Upper lobe of left lung (tissue), 6 donors: ENCODE data around the gene CMSS1. TPM values are rescaled to one million over a fixed set of nuclear protein-coding genes. Genes with fewer than 3 reads are reported as not detected.

Experiments used
- ATAC-seq, 2 donors: fragments of 200-7000 bp; cut with Tn5 transposase; one replicate each; pipeline ENCODE4 v1.9.1; 2022; ENCODE audit warnings: mild to moderate bottlenecking in 2 of 2, moderate library complexity in 2 of 2; ENCODE audit not compliant: low FRiP score in 2 of 2
- DNase-seq, 2 donors: peaks; one replicate each; pipeline ENCODE4 v3.0.0-alpha.2; 2019 to 2020
- H3K27ac ChIP-seq, 4 donors: fragments of 200-600 bp; sonication (generic); one replicate each; pipeline ENCODE4 v1.5.1; 2016 to 2019
- H3K27me3 ChIP-seq, 4 donors: fragments of 200-600 bp; sonication (generic); one replicate each; pipeline ENCODE4 v1.5.1; 2017 to 2019
- H3K36me3 ChIP-seq, 4 donors: fragments of 200-600 bp; sonication (generic); one replicate each; pipeline ENCODE4 v1.5.1; 2016 to 2019
- H3K4me1 ChIP-seq, 4 donors: fragments of 200-600 bp; sonication (generic); one replicate each; pipeline ENCODE4 v1.5.1; 2018 to 2019
- H3K4me3 ChIP-seq, 4 donors: fragments of 200-600 bp; sonication (generic); one replicate each; pipeline ENCODE4 v1.5.1; 2017 to 2019; ENCODE audit warnings: mild to moderate bottlenecking in 2 of 4, moderate library complexity in 1 of 4
- H3K9me3 ChIP-seq, 4 donors: fragments of 200-600 bp; sonication (generic); one replicate each; pipeline ENCODE4 v1.5.1; 2018 to 2019
- EP300 ChIP-seq, 4 donors: sonication (generic); formaldehyde crosslinking; IDR thresholded peaks; one replicate each; pipeline ENCODE4 v1.5.1; 2017; ENCODE audit warnings: antibody characterized with exemption in 4 of 4, control low read depth in 2 of 4
- POLR2A ChIP-seq, 4 donors: fragments of 450-650 bp; IDR thresholded peaks; one replicate each; pipeline ENCODE4 v1.5.1; 2016 to 2017; ENCODE audit warnings: antibody characterized with exemption in 4 of 4, mild to moderate bottlenecking in 2 of 4
- POLR2AphosphoS5 ChIP-seq, 2 donors: sonication (generic); formaldehyde crosslinking; IDR thresholded peaks; one replicate each; pipeline ENCODE4 v1.5.1; 2017; ENCODE audit warnings: antibody characterized with exemption in 2 of 2
- WGBS, 2 donors: methylation state at CpG; one replicate each; pipeline ENCODE4 v1.1.5; 2017 to 2018; 5-methylcytosine and 5-hydroxymethylcytosine counted together
- total RNA-seq, 6 donors: library from RNA; depleted of rRNA in 4 of 6; stranded (reverse); fragments of >200 nt in 4 of 6; gene quantifications; one replicate each; pipeline versions ENCODE4 v1.1.0 to v1.2.1, GENCODE V29; 2016 to 2021
- TF ChIP-seq, protein P1 (sequence below), 6 experiments: fragments of 450-650 bp in 4 of 6; fragments of 200-600 bp in 2 of 6; sonication (generic) in 2 of 6; IDR thresholded peaks; one replicate each; pipeline ENCODE4 v1.5.1; 2016 to 2019; ENCODE audit warnings: antibody characterized with exemption in 6 of 6
- donor health status: DM: no; HTN: no; CAD: no; lungs with moderate emphysema.
- donor health status: DM: no; HTN: yes; CAD: no; lungs with severe emphysema.

Gene CMSS1
- total RNA-seq, 6 donors from 2014 or later, result 4.0 to 21.1 (median 12.0) TPM

DNA sequence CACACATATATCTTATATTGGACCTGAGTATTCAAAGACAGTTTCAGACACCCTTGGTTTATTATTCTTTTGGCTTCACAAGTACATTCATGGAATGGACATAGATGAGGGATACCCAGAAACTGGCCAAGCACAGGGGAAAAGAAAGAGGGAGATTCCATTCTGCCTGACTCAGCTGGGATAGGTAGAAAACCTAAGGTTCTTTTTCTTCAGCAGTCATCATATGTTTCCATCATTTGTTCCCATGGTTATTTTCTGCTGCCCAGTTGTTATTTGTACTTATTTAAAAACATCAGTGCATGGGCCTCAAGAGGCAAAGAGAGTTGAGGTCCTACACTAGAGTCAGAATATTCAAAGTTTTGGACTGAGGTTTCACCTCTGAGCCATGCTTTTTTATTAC, 204.8 kb downstream of the CMSS1 start:
- Histone ChIP-seq H3K9me3 (no peaks in the 10 kb centered on the region), H3K27ac (no peak overlapping the region), H3K4me3 (no peak overlapping the region), H3K27me3 (no peaks in the 10 kb centered on the region), H3K4me1 (no peaks in the 10 kb centered on the region), H3K36me3 (no peaks in the 10 kb centered on the region)
- ATAC-seq, result no peak
- TF ChIP-seq EP300 (IDR thresholded peaks at IDR 0.05) (no peak), POLR2A (IDR thresholded peaks at IDR 0.05) (no peak), POLR2AphosphoS5 (IDR thresholded peaks at IDR 0.05) (no peak)
- TF ChIP-seq, protein P1, sequence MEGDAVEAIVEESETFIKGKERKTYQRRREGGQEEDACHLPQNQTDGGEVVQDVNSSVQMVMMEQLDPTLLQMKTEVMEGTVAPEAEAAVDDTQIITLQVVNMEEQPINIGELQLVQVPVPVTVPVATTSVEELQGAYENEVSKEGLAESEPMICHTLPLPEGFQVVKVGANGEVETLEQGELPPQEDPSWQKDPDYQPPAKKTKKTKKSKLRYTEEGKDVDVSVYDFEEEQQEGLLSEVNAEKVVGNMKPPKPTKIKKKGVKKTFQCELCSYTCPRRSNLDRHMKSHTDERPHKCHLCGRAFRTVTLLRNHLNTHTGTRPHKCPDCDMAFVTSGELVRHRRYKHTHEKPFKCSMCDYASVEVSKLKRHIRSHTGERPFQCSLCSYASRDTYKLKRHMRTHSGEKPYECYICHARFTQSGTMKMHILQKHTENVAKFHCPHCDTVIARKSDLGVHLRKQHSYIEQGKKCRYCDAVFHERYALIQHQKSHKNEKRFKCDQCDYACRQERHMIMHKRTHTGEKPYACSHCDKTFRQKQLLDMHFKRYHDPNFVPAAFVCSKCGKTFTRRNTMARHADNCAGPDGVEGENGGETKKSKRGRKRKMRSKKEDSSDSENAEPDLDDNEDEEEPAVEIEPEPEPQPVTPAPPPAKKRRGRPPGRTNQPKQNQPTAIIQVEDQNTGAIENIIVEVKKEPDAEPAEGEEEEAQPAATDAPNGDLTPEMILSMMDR (IDR thresholded peaks at IDR 0.05), result no peak
- DNase-seq, result no peak

DNA sequence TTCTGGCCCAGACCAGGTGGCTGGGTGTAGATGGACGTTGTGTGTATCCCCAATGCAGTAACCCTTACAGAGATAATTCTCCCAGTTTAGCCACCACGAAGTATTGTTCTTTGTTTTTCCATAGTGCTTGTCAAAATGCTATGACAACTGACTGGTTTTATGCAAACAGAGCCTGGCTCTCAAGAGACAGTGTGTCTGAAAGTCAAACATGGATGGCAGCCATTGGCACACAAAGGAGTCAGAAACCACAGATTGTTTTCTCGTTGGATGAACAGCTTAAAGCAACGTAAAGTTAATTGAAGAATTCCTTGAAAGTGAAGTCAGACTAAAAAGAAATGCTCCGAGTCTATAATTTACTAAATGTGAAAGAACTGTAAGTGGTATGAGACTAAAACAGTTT, 205.5 kb downstream of the CMSS1 start:
- DNase-seq, result no peak
- ATAC-seq, result no peak
- H3K4me3 ChIP-seq, result no peak overlapping the region
- no peaks in the 10 kb centered on the region for H3K36me3 ChIP-seq
- H3K27ac ChIP-seq, result no peak overlapping the region
- TF ChIP-seq POLR2AphosphoS5 (IDR thresholded peaks at IDR 0.05) (no peak), EP300 (IDR thresholded peaks at IDR 0.05) (no peak), POLR2A (IDR thresholded peaks at IDR 0.05) (no peak)
- TF ChIP-seq, protein P1 (IDR thresholded peaks at IDR 0.05), result no peak
- WGBS, 2 donors, result 67 to 84% methylated on average over 5 of the region's 5 CpGs
- no peaks in the 10 kb centered on the region for H3K9me3 ChIP-seq
- no peaks in the 10 kb centered on the region for H3K27me3 ChIP-seq
- no peaks in the 10 kb centered on the region for H3K4me1 ChIP-seq

DNA sequence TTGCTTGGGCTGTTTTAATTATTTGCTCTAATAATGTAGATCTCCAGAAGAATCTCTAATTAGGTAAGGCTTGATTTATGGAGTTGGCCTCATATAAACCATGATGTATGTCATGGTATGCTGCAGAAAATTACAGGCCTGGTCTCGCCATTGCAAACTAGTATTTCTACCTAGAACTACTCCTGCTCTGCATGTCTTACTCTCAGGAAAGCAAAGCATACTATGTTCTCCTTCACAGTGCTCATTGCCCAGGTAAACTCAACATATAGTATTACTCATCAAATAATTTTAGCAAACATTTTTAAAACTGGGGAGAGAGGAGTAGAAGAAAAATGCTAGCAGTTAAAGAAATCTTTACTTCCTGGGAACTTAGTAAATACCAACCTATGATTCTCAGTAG, 205.9 kb downstream of the CMSS1 start:
- no peaks in the 10 kb centered on the region for H3K4me1 ChIP-seq
- ATAC-seq (no peak), DNase-seq (no peak)
- WGBS, 2 donors, result 100% methylated on average over 1 of the region's 1 CpG
- TF ChIP-seq POLR2A (IDR thresholded peaks at IDR 0.05) (no peak), POLR2AphosphoS5 (IDR thresholded peaks at IDR 0.05) (no peak), EP300 (IDR thresholded peaks at IDR 0.05) (no peak)
- TF ChIP-seq, protein P1 (IDR thresholded peaks at IDR 0.05), result no peak
- H3K36me3 ChIP-seq, result no peaks in the 10 kb centered on the region
- H3K27ac ChIP-seq, result no peak overlapping the region
- H3K9me3 ChIP-seq, result no peaks in the 10 kb centered on the region
- no peaks in the 10 kb centered on the region for H3K27me3 ChIP-seq
- H3K4me3 ChIP-seq, result no peak overlapping the region

DNA sequence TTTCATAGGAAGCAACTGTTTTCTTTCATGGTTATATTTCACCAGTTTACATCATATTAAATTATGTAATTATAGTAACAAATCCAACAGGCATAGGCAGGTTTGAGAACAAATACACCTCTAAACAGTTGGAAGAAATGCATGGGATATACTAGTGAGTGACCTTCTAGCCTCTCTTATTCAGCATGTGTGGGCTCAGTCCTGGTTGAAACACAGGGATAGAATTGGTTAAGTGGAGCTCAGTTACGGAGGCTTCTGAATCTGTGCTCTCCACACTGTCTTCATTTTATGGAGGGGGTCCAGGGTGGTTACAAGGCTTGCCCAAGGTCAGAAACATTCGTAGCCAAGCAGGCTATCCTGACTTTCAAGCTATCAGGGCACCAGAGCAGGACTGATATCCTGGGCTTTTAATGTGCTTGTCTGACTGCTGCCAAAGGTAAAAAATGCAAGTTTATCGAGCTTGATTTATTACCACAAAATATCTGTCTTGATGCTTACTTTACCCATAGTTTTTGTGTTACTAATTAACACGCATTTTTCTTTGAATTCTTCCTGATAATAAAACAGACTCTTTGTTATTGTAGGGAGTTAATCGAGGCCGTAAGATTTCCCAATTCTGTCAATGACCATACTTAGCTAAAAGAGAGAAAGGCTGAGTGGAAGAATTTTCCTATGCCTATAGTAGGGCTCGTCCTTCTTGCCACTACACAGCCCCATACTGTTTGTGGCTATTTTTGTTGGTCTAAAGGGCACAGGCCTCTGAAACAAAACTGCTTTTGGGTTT, 207.1 kb downstream of the CMSS1 start:
- Histone ChIP-seq H3K36me3 (no peaks in the 10 kb centered on the region), H3K4me3 (no peak overlapping the region), H3K4me1 (no peaks in the 10 kb centered on the region), H3K27me3 (no peaks in the 10 kb centered on the region), H3K9me3 (no peaks in the 10 kb centered on the region), H3K27ac (no peak overlapping the region)
- TF ChIP-seq POLR2A (IDR thresholded peaks at IDR 0.05), result no peak
- TF ChIP-seq, protein P1 (IDR thresholded peaks at IDR 0.05), result no peak
- TF ChIP-seq POLR2AphosphoS5 (IDR thresholded peaks at IDR 0.05), result no peak
- TF ChIP-seq EP300 (IDR thresholded peaks at IDR 0.05), result no peak
- WGBS, 2 donors, result 75 to 81% methylated on average over 7 of the region's 7 CpGs
- DNase-seq (no peak), ATAC-seq (no peak)

DNA sequence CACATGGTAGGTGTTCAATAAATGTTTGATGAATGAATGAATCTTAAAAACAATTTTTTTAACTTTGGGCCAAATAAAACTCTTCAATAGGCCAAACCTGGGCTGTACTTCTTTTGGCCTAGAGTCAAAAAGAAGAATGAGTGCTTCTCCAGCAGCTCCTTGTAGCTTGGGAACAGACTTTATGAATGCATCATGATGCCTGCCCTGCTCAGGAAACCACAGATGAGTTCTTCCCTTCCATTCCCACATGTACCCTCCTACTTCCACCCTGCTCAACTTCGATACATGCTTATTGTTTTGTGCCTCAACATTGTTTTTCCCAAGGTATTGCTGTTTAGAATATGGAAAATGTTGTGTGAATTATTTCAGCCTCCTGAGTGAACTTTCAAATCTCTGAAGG, 209.7 kb downstream of the CMSS1 start:
- WGBS, 2 donors, result 40 to 62% methylated on average over 1 of the region's 1 CpG

More for the DNA sequence above, 209.7 kb downstream of the CMSS1 start:
- Histone ChIP-seq H3K27ac (no peak overlapping the region), H3K27me3 (no peaks in the 10 kb centered on the region), H3K4me1 (no peaks in the 10 kb centered on the region), H3K36me3 (no peaks in the 10 kb centered on the region), H3K4me3 (no peak overlapping the region), H3K9me3 (no peaks in the 10 kb centered on the region)
- no peak for ATAC-seq
- TF ChIP-seq, protein P1 (IDR thresholded peaks at IDR 0.05), result no peak
- no peak for TF ChIP-seq EP300 (IDR thresholded peaks at IDR 0.05)
- TF ChIP-seq POLR2A (IDR thresholded peaks at IDR 0.05), result no peak
- no peak for TF ChIP-seq POLR2AphosphoS5 (IDR thresholded peaks at IDR 0.05)
- DNase-seq, result no peak
